ENCODE results near the gene CDK17.

Gene CDK17

DNA sequence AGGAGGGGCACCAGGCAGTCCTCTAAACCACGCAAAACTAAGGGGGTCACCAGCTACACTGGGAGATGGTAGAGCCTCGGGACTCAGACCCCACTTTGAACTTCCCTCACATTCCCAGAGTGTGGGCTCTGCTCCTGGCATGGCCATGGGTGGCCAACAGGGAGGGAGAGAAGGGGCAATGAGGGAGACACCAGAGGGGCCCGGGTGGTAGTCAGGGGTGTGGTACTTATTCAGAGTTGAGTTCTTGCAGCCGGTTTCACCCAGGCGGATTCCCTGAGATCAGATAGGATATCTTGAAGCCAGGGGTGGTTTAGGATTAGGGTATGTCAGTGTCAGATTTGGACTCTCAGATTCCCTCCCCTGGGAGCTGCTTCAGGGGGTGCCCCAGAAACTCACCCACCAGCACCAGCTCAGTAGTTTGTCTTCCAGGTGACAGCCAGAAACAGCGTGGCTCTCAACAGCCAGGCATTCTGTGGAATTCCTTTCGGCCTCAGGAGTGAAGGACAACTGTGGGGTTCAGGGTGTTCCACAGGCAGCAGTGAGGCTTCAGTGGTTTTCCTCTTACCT is 150.0 kb downstream of the CDK17 start:
- H3K4me3 ChIP-seq (ENCODE audit: low read depth, low read length), result no peak overlapping the region
- DNase-seq (ENCODE audit: low read depth), result no peak

DNA sequence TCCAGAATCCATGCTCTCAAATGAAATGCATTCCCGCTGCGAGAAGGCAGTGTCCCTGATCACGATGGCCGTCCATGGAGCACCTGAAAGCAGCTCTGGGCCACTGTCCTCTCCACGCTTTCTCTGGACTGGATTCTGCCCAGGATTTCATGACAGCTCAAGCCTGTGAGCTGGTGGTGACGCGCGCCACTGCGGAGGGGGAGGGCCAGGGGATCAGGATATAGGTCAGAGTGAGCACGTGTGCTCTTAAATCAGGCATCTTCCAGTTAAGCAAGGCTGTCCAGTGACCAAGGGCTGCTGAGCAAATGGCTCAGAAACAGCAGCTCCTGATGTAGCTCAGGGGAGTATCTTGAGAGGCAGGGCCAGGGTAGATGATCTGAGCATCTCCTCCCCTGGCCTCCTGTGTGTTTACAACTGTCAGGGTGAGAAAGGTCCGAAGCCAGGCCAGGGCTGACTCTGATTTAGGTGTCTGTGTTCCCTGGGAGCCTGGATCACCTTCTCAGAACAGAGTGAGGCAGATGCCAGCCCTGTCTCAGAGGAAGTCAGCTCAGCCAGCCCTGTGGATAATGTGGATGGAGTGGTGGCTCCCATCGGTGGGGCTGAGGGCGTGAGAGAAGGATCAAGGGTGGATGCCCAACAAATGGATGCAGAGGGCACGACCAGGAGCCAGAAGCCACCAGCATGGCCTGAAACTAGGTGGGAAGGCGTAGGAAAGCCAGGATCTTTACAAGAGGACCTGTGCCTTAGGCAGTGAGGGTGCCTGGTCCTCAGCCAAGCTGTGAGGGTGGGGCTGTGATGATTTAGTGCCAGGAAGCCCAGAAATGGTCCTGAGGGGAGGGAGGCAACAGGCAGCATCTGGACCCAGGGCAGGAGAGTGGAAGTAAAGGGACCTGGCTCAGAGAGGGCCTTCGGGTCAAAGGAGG is 150.8 kb downstream of the CDK17 start:
- peak; percentile 83 for DNase-seq (ENCODE audit: low read depth)
- H3K4me3 ChIP-seq (ENCODE audit: low read depth, low read length), result no peak overlapping the region

DNA sequence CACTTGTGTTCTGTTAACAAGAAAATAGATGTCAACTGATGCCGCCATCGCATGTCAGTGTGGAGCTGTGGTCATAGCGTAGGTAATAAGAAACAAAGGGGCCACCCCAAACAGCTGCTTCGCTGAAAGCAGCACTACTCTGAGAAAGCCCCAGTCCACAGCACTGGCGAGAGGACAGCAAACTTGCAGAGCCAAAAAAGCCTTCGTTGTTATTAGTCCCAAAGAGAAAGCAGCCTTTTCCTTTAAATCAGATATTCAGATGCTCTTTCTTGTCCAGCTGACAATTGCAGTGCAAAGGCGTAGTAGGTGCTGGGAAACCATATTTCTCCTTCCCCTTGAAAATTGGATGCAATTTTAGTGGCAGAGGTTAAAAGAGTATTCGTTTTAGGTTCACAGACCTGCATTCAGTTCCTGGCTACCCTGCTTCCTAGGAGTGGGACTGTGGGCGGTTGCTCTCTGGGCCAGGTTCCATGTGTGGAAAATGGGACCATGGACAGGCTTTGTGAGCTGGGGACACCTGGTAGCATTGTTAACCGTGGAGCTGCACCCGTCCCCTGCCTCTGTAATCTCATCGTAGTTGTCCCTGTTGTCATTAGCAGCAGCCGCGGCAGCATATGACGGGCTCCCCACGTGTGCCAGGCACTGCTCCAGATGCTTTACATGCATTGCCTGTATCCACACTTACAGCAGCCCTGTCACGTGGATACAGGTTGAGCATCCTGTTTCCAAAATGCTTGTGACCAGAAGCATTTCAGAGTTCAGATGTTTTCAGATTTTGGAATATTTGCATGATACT is 151.9 kb downstream of the CDK17 start:
- DNase-seq (ENCODE audit: low read depth), result no peak
- H3K4me3 ChIP-seq (ENCODE audit: low read depth, low read length), result no peak overlapping the region

DNA sequence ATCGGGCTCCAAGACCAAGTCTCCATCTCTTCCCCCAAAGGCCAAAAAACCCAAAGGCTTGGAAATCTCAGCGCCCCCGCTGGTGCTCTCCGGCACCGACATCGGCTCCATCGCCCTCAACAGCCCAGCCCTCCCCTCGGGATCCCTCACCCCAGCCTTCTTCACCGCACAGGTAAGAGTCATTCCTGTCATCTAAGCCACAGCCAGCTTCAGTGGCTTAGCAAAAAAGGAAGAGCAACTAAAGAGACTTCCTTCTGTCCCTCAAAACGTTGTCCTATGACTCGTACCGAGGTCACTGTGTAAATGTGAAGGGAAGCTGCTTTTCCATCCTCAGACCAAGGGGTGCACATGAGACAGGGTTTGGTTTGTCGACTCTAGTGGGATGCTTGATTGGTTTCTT is 152.7 kb downstream of the CDK17 start:
- no peak for DNase-seq (ENCODE audit: low read depth)
- H3K4me3 ChIP-seq (ENCODE audit: low read depth, low read length), result no peak overlapping the region

DNA sequence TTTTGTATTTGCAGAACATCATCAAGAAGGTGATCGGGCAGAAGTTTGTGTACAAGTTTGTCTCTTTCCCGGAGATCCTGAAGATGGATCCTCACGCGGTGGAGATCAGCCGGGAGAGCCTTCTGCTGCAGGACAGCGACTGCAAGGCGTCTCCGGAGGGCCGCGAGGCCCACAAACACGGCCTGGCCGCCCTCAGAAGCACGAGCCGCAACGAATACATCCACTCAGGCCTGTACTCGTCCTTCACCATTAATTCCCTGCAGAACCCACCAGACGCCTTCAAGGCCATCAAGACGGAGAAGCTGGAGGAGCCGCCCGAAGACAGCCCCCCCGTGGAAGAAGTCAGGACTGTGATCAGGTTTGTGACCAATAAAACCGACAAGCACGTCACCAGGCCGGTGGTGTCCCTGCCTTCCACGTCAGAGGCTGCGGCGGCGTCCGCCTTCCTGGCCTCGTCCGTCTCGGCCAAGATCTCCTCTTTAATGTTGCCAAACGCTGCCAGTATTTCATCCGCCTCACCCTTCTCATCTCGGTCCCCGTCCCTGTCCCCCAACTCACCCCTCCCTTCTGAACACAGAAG is 153.2 kb downstream of the CDK17 start:
- DNase-seq (ENCODE audit: low read depth), result no peak
- no peak overlapping the region for H3K4me3 ChIP-seq (ENCODE audit: low read depth, low read length)

DNA sequence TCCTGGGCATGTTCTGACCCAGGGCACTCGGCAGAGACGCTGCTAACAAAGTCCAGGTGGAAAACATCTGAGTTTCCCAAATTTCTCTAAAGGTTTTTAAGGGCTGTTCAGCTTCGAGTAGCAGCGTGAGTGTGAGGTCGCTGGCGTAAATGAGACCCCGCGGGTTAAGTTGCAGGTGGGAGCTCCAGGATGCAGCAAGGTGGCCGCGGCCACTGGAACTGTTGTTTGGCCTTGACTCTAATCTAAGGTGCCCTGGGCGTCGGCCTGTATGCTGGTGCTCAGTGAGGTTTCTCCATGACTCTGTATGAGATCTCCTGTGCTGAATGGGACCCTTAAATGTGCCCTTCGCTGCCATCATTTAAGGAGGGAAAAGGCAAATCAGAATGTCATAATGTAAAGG is 155.4 kb downstream of the CDK17 start:
- no peak overlapping the region for H3K4me3 ChIP-seq (ENCODE audit: low read depth, low read length)
- DNase-seq (ENCODE audit: low read depth), result no peak

DNA sequence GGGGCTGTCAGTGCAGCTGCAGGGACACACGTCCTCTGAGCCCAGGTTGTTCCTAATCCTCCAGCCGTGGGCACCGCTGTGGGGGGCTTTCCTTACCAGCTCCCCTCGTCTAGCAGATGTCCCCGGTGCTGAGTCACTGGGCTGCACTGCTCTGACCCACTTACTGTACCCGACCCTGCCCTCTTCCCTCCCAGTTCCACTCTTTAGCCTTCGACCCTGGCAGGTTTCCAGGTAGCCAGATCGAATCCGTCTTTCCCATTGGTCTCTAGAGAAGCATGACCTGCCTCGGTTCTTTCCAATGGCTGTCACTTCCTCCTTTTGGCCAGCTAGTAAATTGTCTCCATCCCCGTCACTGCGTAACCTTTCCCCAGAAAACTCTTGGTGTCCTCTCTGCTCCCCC is 157.6 kb downstream of the CDK17 start:
- DNase-seq (ENCODE audit: low read depth), result no peak
- H3K4me3 ChIP-seq (ENCODE audit: low read depth, low read length), result no peak overlapping the region

DNA sequence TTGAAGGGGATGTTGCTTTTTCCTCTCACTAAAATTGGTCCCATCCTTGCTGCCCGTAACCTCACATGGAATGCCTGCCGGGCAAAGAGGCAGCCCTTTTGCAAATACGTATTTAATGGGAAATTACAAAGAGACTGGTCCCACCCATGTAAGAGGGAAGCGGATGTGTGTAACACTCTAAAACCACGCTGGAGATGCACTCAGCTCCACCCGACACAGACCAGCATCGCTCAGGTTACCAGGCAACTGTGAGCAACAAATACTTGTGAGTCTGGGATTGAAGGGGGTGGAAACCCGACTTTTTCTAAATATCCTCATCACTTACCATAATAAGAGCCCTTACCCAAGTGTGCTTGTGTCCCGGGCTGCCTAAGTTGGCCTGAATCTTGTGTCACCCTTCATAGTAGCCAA is 158.4 kb downstream of the CDK17 start:
- no peak overlapping the region for H3K4me3 ChIP-seq (ENCODE audit: low read depth, low read length)
- DNase-seq (ENCODE audit: low read depth), result peak; percentile 69

DNA sequence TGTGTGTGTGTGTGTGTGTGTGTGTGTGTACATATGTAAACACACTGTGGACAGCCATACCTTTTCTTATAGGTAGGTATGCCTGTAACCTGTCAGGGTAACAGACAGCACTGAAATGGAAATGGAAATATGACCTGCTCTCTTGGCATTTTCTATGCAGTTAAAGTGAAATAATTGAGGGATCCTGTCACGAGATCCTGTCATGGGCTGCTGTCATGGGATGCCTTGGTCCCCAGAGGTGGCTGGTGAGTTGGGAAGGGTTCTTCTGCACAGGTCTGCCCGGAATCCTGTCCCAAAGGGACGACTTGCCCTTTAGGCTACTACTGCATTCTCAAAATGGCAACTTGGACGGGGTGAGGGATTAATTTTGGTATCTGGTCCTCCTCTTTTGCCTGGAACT is 158.8 kb downstream of the CDK17 start:
- DNase-seq (ENCODE audit: low read depth), result no peak
- H3K4me3 ChIP-seq (ENCODE audit: low read depth, low read length), result no peak overlapping the region

DNA sequence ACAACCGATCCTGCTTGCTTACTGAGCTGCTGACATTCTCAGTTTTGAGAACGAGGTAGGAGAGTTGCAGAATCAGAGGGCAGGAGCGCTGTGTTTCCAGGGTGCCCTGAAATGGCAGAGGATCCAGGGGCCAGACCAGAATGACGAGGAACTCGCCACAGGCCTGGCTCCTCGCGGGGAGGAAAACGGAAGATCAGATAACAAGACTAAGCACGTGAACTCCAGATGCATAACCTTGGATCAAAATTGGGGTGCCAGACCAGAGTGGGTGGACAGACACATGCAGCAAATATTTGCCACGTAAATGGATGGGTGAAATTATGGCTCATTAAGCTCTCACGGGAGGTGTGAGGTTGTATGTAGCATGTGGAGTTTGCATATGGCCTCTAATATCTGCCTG is 159.6 kb downstream of the CDK17 start:
- no peak overlapping the region for H3K4me3 ChIP-seq (ENCODE audit: low read depth, low read length)
- no peak for DNase-seq (ENCODE audit: low read depth)

DNA sequence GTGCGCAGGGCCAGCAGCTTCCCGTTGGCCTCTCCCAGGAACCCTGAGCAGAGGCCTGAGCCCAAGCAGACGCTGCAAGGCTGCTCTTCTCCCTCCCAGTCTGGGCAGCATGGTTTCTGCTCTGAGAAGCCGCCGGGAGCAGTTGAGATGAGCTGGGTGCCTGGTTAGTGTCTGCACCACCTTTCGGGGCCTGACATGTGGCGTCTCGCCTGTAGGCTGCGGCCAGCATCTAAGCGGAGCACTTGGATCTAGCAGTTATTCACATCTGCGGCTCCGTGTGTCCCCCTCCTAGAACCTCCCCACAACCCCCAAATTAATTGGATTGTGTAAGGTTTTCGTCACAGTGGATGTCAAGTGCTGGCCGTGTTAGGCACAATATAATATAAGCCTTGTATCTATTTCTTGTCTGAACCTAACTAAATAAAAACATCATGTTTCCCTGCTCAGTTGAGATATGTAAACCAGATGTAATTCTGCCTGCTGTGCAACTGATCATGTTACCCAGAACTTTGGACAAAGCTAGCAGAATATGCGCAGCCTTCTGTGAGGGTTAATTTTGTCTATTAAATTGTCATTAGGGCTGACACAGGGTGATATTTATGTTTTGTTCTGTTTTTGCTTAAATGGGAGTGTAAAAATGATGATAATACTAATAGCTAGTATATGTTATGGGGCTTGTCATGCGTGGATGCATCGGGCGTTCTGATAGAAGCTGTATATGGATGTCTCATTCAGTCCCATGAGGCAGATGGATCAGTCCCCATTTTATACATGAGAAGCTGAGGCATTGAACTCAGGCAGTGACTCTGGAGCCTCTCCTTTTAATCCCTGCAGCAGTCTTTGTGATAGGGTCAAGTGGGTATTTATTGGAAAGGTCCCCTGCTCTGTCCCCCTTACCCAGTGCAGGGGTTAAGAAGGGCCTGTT is 160.3 kb downstream of the CDK17 start:
- no peak for DNase-seq (ENCODE audit: low read depth)
- H3K4me3 ChIP-seq (ENCODE audit: low read depth, low read length), result no peak overlapping the region

DNA sequence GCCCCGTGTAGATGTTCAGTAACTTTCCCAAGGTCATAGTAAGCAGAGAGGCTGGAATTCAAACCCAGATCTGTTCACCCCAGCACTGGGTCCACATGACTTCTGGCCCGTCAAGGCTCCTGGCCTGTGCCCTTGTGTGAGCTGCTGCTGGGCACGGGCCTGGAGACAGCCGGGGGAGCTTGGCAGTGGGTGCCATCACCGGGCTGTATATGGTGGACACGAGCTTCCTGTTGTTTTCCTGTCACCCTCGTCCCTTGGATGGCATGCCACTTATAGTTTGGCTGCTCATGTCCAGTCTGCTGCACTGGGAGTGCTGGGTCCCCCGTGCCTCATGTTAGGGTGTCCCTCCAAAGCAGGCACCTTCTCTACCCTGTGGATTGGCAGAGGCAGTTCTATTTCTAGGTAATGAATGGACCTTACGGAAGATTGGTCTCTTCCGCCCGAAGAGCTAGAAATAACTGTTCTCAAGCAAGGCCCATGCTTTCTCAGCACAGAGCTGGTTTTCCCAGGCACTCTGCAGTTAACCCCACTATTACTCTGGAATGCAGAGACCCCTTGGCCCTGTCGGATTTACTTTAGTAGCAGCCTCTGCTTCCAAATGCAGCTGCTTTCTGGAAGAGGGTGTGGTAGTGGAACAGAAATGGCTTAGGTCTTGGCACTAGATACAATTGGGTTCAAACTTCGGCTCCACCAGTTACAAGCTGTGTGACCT is 161.7 kb downstream of the CDK17 start:
- no peak for DNase-seq (ENCODE audit: low read depth)
- no peak overlapping the region for H3K4me3 ChIP-seq (ENCODE audit: low read depth, low read length)

DNA sequence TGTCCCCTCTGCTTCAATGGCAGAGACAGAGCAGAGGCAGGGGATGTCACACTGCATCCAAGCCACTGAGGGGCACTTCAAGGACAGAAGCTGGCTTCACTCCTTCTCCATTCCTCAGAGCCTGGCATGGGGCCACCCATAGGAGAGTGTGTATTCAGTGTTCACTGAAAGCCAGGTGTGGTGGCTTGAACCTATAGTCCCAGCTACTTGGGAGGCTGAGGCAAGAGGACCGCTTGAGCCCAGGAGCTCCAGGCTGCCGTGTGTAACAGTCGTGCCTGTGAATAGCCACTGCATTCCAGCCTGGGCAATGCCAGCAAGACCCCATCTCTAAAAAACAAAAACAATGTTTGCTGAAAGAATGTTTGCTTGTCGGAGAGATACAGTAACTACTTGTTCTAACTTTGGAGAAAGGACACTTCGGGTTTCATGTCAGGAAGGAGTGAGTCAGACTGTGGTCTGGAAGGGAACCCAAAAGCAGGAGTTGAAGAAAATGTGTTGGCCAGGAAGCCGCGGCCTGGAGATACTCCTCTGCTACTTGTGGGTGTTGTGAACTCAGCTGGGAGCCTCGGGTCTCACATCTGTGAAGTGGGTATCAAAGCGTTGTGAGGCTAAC is 162.7 kb downstream of the CDK17 start:
- H3K4me3 ChIP-seq (ENCODE audit: low read depth, low read length), result no peak overlapping the region
- DNase-seq (ENCODE audit: low read depth), result peak; percentile 91

DNA sequence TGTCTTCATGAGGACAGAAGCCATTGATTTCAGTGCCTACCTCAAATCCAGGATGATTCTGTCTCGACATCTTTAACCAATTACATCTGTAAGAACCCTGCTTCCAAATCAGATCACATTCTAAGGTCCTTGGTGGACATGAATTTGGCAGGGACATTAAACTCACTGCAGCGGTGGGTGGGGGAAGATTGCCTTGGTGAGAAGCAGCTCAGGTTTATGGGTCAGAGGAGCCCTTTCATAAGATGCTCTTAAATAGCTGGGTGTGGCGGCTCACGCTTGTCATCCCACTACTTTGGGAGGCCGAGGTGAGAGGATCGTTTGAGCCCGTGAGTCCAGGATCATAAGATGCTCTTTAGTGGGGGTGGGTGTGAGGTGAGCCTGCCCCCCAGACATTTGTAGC is 163.2 kb downstream of the CDK17 start:
- no peak for DNase-seq (ENCODE audit: low read depth)
- no peak overlapping the region for H3K4me3 ChIP-seq (ENCODE audit: low read depth, low read length)

DNA sequence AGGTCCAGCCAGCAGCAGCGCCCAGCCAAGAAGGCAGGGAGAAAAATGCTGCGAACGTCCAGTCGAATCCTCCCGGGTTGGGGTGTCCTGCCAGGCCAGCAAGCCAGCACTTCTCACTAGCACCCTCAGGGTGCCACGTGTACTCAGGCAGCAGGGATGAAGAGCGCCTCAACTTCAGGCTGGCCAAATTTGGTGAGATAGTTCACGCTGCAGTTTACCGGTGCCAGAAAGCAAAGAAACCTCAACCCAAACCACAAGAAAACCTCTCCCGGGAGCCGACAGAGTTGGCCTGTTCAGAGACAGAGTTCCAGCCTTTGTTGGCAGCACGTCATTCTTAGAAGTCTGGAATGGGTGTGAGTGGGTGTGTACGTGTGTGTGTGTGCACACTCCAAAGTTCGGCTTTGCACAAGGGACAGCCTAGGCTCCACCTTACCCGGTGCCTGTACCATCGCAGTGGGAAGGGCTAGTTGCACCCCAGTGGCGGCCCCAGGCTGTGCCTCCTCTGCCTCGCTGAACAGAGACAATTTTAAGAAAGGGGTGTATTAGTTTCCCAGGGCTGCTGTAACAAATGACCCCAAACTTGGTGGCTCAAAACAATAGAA is 163.9 kb downstream of the CDK17 start:
- H3K4me3 ChIP-seq (ENCODE audit: low read depth, low read length), result no peak overlapping the region
- DNase-seq (ENCODE audit: low read depth), result no peak

DNA sequence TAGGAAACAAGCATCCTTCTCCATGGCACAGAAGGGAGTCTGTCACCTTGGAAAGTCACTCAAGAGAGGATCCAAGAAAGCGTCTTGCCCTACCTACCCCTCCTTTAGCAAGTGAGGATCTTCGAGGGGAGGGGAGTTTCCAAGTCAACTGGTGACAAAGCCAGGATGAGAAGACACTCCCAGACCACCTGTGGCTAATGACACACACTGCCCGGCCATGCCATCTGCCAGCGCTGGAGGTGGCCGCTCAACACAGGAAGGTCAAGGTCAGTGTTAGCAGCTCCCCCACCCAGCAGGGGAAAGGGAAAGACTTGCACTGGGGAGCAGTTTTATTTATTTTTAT is 164.8 kb downstream of the CDK17 start:
- DNase-seq (ENCODE audit: low read depth), result no peak

DNA sequence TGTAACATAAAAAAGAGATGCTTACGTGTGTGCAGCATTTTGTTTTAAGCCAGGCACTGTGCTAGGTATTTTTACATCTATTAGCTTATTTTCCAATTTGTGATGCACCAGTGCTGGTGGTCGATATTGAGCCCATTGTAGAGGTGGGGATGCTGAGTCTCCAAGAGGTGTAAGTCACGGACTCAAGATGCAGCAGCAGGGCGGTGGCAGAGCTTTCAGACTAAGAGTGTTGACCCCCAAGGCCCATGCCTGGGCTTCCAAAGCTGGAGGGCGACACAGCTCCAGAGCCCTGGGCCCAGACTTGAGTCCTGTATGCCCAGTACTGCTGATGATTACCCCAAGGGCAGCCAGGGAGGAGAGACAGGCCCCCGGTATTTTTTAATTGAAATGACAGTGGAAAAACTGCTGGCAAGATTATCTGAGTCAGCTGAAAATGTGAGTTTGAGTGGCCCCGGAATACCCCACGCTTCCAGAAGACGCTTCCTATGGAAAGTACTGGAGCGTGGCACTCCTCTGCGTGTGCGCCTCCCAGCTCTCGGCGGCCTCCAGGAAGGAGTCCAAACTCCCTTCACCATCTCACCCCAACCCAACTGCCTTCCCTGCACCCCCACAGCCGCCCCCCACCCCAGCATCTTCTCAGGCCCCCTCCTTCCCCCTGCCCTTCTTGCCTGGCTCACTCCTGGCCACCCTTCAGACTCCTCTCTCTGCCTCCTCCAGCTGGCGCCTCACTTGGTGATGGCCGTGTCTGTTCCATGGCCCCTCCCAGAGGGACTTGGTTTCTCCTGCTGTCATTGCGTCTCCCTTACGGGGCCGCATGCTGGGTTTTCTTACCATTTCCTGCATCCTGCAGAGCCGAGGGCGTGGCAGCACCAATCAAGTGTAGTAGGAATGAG is 165.4 kb downstream of the CDK17 start:
- no peak overlapping the region for H3K4me3 ChIP-seq (ENCODE audit: low read depth, low read length)
- DNase-seq (ENCODE audit: low read depth), result no peak

More for the DNA sequence above, 164.8 kb downstream of the CDK17 start:
- no peak overlapping the region for H3K4me3 ChIP-seq (ENCODE audit: low read depth, low read length)

Measured in skeletal muscle cell (primary cell).